GM11168 (cell line): ENCODE results near the gene PRSS22.

Experiments used
- in situ Hi-C: fragments of 300-500 bp; cut with MboI; formaldehyde crosslinking; loops from one replicate; pipeline ENCODE4 v1.12.0; 2022; ENCODE audit warnings: low sequenced_read_pairs; ENCODE audit not compliant: unreplicated experiment

Gene PRSS22

GRCh38 chr16:2831203-2831602 lies 26.8 kb downstream of the PRSS22 start:
- in situ Hi-C loops, result no loop called here

DNA sequence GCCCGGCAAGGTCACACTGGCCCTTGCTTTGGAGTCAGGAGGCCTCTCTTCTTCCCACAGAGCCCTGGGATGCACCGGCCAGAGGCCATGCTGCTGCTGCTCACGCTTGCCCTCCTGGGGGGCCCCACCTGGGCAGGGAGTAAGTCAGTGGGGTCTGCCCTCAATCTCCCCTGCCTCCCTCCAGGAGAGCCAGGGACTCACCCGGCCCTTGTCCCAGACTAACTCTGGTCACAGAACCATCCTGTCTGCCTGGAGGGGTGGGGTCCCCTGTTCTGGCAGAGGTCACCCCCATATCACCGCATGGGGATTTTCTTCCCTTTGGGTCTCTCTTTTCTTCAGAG lies 27.6 kb downstream of the PRSS22 start:
- in situ Hi-C loops, result no loop called here

GRCh38 chr16:2829501-2830354 lies 28.2 kb downstream of the PRSS22 start, which contains the start of gene ZG16B:
Gene ZG16B, plus strand, starts transcription at chr16:2830303. Its CDS starts 139 bp downstream, at chr16:2830442.
- in situ Hi-C loops, result loop anchor here (5.0 kb wide), 1 partner anchor 33 kb away; no protein-coding TSS in a partner anchor

GRCh38 chr16:2828876-2829430 lies 29.0 kb downstream of the PRSS22 start:
- in situ Hi-C loops, result loop anchor here (5.0 kb wide), 1 partner anchor 33 kb away; no protein-coding TSS in a partner anchor

DNA sequence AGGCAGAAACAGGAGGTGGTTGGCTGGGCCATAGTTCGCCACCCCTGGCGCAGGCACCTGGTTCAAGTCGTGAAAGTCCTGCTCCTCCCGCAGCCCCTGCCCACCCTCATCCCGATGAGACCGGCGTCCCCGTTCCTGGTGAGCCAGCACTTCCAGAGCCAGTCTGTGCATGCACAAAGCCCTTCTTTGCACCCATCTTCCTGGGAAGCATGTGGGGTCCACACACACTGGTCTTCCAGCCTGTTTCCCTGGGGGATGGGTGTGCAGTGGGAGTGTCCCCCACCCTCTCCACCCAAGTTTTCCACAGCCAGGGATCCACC lies 29.5 kb downstream of the PRSS22 start:
- in situ Hi-C loops, result loop anchor here (5.0 kb wide), 1 partner anchor 34 kb away; no protein-coding TSS in a partner anchor

- in situ Hi-C loops, result loop anchor here (5.0 kb wide), 1 partner anchor 34 kb away; no protein-coding TSS in a partner anchor
Measured at GRCh38 chr16:2827831-2828520, 30.0 kb downstream of the PRSS22 start.

GRCh38 chr16:2827374-2827791 lies 30.6 kb downstream of the PRSS22 start:
- in situ Hi-C loops, result loop anchor here (5.0 kb wide), 1 partner anchor 35 kb away; no protein-coding TSS in a partner anchor

GRCh38 chr16:2826591-2827373 lies 31.2 kb downstream of the PRSS22 start:
- in situ Hi-C loops, result loop anchor here (5.0 kb wide), 1 partner anchor 36 kb away; no protein-coding TSS in a partner anchor

- in situ Hi-C loops, result loop anchor here (5.0 kb wide), 1 partner anchor 36 kb away; no protein-coding TSS in a partner anchor
Measured at GRCh38 chr16:2825906-2826305, 32.1 kb downstream of the PRSS22 start.

GRCh38 chr16:2825049-2825742 lies 32.8 kb downstream of the PRSS22 start:
- in situ Hi-C loops, result loop anchor here (5.0 kb wide), 1 partner anchor 37 kb away; no protein-coding TSS in a partner anchor

DNA sequence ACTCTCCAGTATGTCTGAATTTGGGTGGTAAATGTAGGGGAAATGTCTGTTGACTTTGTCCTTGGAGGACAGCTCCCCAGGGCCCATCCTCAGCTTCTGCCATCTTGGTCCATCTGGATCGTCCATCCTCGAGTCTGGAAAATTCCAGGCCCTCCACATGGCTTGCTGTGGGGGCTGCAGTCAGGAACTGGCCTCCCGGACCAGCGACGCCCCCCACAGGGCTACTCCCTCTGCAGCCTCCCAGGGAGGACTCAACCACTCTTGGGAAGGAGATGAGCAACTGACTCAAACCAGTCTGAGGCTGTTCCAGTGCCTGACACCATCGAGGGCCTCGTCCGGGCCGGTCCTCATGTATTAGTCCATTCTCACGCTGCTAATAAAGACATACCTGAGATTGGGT lies 33.3 kb downstream of the PRSS22 start:
- in situ Hi-C loops, result loop anchor here (5.0 kb wide), 1 partner anchor 38 kb away; no protein-coding TSS in a partner anchor

DNA sequence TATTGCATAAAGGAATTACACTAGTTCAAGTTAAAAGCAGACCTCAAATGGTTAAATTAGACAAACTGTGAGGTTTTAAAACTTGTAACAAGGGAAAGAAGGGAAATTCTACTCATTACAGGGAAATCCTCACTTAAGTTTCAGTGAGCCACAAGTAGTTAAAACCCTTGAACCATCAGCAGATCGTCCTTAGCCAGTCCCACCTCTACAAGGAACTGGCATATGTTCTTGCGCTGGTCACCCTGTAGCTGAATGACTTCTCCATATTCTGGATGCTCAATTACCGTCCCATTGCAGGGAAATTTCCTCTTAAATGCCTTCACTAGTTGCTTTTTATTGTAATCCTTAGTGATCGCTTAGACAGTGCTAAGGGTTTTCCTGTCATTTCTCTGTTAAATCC lies 35.5 kb downstream of the PRSS22 start:
- in situ Hi-C loops, result no loop called here

DNA sequence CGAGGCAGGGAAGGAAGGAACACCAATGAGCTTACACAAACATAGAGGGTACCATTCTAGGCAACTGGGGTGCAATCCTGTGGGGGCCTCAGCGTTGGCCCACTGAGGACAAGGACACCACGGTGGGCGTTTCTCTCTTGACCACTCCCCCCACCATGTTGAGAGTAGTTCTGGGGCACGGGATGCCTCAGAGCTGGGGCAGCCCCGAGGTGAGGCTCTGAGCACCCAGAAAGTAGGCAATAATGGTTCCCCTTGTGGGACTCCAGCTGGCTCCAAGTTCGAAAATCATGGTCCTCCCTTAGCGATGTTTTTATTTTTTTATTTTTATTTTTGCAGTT lies 35.8 kb downstream of the PRSS22 start:
- in situ Hi-C loops, result no loop called here

DNA sequence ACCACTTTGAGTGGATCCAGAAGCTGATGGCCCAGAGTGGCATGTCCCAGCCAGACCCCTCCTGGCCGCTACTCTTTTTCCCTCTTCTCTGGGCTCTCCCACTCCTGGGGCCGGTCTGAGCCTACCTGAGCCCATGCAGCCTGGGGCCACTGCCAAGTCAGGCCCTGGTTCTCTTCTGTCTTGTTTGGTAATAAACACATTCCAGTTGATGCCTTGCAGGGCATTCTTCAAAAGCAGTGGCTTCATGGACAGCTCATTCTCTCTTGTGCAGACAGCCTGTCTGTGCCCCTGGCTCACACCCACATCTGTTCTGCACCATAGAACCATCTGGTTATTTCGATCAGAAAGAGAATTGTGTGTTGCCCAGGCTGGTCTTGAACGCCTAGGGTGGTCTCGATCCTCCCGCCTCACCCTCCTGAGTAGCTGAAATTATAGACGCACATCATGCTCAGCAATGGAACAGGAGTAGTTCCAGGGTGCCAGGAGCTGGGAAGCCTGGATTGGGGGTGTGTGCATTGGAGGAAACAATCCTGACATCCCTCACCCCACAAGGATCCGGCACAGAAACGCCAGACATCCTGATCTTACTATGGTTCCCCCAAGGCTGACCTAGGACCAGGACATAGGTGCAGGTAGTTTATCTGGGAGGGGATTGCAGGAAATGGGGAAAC lies 36.3 kb downstream of the PRSS22 start:
- in situ Hi-C loops, result no loop called here

DNA sequence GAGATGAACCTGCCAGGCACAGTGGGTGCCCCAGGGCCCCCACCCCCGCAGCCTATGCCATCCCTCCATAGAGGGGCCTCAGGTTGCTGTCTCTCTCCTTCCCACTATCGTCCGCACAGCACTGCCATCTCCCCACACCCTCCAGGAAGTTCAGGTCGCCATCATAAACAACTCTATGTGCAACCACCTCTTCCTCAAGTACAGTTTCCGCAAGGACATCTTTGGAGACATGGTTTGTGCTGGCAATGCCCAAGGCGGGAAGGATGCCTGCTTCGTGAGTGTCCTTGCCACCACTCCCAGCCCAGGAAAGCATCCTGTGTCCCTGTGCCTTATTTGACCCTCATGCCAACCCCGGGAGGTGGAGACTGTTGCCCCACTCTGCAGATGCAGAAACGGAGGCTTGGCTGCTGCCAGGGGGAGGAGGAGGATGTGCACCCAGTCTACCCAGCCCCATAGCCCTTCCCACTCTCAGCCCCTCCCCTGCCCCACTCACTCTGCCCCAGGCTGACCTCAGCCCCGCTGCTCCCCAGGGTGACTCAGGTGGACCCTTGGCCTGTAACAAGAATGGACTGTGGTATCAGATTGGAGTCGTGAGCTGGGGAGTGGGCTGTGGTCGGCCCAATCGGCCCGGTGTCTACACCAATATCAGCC lies 37.0 kb downstream of the PRSS22 start:
- in situ Hi-C loops, result no loop called here

GRCh38 chr16:2819939-2820835 lies 37.8 kb downstream of the PRSS22 start:
- in situ Hi-C loops, result no loop called here

DNA sequence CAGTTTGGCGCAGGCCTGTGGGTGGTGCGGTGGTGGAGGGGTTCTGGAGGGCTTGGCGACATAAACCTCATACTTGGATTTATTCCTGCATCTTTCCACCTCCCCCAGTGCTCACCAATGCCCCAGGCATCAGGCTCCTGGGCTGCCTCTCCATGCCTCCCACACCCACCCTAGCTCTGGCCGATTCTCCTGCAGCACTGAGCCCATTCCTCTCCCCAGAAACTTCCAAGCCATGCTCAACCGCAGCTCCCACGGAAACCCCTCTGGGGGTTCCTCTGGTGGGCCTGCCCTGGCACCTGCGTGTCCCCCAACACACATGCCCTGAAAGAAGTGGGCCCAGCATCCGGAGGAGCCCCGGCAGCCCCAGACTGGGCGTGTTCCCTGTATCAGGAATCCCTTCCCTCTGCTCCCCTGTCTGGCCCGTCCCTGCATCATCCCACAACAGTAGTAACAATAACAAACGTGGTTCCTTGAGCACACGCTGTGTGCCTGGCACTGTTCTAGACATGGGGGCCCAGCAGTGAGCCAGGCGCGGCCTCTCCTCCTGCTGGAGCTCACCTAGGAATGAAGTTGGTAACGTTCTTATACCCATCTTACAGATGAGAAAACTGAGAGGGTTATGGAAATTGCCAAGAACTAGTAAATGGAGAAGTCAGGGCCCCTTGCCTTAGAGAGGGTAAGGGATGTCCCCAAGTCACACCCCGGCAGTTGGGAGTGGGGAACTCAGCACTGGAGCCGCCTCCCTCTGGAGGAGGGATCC lies 38.6 kb downstream of the PRSS22 start:
- in situ Hi-C loops, result no loop called here
